GM19240 (cell line): ENCODE measurements around the gene CAPN8.
A peak's percentile ranks its signal among the peaks of the same experiment; 100 is the strongest.

Source experiments
- DNase-seq: peaks from one replicate; pipeline ENCODE4 v3.0.0; 2011; ENCODE audit warnings: low spot score; ENCODE audit not compliant: insufficient read length

CAPN8 gene

DNA sequence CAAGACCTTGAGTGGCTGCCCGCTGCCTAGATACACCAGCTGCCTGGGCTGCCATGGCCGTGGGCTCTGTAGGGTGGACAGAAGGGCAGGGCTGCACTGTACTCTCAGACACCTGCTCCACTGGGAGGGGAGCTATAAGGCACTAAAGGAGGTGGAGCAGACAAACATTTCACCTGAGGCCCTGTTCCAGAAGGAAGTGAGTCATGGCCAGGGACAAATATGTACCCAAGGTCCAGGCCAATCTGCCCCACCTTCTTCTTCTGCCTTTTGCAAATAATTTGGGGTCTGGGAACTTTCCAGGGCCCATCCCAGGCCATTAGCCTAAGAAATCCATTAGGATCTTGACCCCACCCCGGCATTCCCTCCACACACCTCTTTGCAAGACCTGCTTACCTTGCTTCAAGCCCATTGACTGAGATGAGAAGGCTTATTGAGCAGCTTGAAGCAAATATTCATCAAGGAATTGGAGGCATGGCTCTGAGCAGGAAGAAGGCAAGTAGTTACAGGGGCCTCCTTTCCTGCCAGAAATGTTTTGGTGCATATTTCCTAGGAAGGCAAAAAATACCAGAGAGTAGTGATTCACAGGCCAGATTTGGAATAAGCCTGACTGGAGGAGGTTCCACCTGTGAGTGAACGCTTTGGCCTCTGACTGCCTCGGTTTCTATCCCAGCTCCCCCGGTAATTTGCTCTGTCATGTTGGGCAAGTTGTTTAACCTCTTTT is at the start of gene CAPN8:
Gene CAPN8 (minus strand): TSS at position 110 of the 721 bp plus-strand sequence. CDS start 55 bp downstream, at position 55.
- DNase-seq: no peak

DNA sequence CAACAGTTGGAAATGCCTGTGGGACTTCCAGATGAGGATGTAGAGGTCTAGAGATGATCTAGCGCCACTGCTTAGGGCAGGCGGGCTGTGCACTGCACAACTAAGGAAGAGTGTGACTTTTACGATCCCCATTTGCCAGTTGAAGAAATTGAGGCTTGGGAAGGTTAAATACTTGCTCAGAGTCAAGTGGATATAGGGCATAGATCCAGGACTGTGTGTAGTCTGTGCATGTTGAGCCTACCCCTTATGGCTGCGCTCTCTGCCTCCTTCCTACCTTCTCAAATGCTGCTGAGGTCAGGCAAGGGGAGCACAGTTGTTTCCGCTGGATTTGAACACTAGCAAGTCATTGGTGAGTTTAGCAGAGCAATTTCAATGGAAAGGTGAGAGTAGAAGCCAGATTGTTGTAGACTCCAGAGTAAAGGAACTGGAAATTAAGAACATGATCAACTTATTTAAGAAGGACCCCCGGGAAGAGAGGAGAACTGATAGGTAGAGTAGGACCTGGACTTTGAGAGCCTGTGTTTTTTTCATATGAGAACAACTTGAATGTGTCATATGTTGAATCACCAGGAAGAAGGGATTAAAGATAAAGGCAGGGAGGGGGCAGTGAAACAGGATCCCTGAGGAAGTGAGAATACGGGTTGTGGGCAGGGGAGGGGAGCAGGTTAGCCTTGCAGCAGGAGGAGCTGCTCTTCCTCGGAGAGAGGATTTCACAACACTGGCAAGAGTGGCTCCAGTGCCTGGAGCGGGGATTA is 49.5 kb upstream of the CAPN8 start:
- DNase-seq: no peak

DNA sequence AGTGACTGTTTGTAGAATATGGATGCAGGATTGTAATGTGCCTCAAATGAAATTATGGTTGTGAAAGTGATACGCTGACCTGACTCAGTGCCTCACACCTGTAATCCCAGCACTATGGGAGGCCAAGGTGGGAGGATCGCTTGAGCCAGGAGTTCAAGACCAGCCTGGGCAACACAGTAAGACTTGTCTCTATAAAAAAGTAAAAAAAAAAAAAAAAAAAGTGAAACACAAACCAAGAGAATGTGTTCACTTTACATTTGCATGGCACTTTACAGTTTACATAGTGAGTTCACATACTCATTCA is 48.9 kb upstream of the CAPN8 start:
- no peak for DNase-seq

DNA sequence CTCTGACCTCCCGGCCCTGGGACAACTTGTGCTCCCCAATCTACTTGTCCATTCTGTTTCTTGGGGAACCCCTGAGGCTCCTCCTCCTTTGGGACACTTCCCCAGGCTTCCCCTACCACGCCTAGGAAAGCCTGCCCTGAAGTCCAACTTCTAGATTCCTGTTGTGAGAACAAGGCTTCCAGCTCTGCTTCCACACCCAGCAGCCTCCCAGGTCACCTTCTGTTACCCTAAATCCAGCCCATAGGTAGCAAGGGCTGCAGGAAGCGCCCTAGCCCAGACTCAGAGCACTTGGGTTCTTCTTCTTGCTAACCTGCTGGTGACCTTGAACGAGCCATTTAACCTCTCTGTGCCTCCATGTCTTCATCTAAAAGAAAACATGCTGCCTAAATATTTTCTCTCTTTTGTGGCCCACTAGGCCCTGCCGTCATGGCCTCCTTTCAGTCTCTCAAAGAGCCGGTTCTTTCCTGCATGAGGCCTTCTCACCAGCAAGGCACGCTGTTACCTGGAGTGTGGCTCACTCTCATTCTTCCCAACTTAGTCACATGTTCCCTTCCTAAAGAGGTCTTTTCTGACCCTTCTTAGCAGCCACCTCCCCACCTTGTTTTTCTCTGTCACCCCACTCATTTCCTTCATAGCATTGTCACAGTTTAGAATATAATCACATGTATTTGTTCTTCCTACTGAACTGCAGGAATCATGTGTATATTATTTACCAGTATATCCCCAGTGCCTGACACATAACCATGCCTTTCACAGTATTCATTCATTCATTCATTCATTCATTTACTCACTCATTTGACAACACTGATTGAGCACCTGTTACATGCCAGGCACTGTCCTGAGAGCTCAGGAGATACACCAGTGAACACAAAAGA is 48.3 kb upstream of the CAPN8 start:
- DNase-seq: no peak

DNA sequence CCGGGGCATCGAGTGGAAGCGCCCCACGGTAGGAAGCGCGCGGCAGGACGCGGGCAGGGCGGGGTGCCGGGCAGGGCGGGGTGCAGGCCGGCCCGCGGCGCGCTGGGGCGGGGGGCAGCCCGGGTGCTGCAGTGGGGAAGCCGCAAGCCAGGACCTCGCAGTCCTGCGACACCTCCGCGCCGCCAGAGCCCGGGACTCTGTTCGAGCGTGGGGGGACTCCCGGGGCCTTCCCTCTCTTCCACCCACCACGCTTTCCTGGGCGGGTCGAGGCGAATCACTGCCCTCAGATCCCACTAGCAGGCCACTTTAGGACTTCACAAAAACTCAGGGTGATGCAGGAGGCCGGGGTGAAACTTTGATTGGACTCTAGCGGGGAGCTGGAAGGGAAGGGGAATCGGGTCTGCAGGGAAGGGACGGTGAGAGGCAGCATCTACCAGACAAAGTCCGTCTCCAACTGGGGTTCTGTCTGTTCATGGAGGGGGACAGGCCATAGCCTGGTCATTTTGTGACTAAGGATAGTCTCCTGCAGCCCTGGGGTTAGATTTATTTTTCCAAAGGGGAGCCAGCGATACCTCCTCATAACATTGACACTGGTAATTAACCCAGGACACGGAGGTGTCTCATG is 47.5 kb upstream of the CAPN8 start:
- no peak for DNase-seq

DNA sequence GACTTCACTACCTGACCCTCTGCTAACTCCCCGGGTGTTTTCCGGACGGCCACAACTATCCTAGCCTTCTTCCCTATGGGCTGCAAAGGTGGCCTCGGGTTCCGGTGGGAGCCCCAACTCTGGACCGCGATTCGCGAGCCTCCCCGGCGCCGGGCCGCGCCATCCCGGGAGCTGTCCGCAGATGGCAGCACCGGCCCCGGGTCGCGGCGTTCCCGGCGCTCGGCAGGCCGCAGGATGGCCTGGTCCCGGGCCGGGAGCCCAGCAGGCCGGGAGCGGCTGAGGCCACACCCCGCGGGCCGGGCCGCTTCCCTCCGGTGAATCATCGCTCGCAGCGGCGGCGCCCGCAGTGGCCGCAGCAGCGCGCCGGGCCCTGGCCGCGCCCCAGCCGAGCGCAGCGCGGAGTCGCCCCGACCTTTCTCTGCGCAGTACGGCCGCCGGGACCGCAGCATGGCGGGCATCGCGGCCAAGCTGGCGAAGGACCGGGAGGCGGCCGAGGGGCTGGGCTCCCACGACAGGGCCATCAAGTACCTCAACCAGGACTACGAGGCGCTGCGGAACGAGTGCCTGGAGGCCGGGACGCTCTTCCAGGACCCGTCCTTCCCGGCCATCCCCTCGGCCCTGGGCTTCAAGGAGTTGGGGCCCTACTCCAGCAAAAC is 46.8 kb upstream of the CAPN8 start, which contains the start of gene CAPN2:
Gene CAPN2 (plus strand): TSS at position 346 of the 656 bp plus-strand sequence. CDS start 102 bp downstream, at position 448.
- peak; percentile 32 for DNase-seq

DNA sequence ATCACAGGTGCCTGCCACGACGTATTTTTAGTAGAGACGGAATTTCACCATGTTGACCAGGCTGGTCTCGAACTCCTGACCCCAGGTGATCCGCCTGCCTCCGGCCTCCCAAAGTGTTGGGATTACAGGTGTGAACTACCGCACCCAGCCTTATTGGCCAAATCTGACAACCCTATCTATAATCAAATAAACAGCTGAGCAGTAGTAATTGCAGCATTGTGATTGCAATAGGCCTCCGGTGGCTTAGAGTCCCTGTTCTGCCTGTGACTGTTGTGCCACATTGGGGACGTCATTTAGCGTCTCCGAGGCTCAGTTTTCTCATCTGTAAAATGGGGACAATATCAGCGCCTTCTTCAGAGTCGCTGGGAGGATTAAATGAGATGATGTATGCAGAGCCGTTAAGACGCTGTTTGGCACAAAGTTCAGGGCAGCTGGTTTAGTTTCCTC is 46.3 kb upstream of the CAPN8 start:
- DNase-seq: no peak

DNA sequence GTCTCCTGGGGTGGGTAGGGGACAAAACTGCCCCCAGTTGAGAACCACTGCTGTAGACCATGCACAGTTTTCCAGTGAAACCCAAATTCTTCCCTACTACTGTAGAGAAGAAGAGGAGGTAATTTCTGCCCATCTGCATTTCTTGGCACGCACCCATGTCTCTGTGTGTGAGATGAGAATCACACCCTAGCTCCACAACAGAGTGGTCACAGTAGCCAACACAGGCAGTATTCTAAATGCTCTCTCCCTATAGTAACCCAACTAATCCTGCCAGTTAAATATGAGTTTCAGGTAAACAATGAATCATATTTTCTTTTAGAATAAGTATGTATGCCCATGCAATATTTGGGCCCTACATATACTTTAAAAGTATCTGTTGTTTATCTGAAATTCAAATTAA is 45.7 kb upstream of the CAPN8 start:
- DNase-seq: no peak

DNA sequence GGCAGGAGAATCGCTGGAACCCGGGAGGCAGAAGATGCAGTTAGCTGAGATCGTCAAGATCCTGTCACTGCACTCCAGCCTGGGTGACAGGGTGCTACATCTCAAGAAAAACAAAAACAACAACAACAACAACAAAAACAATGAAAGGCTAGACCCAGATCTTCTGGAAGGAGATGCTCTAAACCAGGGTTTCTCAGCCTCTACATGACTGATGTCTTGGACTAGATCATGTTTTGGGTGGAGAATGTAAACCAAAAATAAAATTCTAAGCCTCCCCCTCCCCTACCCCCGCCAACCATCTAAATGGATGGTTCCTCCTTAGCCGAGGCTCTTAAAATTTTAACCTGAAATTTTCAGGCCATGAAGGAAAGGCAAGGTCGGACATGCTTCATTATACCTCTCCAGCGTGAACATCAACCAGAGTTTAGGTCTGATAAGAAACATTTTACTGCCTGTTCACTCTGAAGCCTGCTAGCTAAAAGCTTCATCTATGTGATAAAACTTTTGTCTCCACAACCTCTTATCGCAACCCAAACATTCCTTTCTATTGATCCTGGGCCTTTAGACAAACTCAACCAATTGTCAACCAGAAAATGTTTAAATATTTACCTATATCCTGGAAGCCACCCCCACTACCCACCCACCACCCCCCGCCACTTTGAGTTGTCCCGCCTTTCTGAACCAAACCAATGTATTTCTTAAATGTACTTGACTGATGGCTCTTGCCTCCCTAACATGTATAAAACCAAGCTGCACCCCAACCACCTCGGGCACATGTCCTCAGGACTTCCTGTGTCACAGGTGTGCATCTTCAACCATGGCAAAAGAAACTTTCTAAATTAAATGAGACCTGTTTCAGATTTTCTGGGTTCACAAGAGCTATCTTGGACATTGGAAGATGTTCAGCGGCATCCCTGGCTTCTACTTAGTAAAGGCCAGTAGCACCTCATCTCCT is 45.0 kb upstream of the CAPN8 start:
- DNase-seq: no peak

DNA sequence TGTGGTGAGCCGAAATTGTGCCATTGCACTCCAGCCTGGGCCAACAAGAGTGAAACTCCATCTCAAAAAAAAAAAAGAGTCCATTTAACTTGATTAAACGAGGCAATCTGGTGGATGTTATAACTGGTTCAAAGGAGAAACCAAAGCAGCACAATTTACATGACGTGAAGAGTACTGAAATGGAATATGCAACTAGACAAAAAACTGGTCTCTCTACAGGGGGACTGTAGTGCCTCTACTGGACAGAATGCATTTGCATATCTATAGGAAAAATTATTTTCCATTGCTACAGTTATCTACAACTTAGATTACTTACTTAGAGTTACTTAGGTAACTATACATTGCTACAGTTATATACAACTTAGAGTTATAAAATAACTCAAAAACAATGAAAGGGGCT is 44.1 kb upstream of the CAPN8 start:
- DNase-seq: no peak

DNA sequence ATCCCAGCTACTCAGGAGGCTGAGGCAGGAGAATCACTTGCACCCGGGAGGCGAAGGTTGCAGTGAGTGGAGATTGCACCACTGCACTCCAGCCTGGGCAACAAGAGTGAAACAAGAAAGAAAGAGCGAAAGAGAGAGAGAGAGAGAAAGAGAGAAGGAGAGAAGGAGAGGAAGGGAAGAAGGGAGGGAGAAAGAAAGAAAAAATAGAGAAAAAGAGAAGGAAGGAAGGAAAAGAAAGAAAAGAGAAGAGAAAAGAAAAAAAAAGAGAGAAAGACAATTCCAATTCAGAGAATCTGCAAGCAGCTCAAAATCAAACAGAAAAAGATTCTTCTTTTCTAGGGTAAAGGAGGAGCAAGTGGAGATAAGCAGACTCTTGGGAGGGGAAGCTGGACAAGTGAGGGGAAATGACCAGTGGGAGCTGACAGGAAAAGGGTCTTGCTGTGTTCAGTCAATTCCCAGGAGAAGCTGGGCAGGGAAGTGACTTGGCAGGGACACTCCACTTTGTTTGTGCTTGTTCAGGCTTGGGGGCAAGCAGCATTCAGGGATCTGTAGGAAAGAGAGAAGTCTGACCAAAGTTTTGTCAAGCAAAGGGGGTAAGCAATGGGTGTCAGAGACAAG is 43.3 kb upstream of the CAPN8 start:
- DNase-seq: no peak

DNA sequence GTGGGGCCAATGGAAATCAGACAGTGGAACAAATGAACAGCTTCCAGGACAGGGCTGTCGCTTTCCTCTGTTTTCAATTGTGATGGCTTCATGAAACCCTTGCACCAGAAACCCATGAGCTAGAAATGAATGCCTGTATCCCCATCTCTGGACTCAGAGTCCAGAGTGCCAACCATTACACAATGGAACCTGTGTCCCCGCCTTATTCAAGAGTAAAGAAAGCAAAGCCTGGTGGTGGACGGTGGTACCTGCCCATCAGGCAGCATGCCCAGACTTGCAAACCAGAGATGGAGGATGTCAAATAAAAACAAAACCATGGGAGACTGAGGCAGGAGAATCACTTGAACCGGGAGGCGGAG is 42.5 kb upstream of the CAPN8 start:
- DNase-seq: no peak

DNA sequence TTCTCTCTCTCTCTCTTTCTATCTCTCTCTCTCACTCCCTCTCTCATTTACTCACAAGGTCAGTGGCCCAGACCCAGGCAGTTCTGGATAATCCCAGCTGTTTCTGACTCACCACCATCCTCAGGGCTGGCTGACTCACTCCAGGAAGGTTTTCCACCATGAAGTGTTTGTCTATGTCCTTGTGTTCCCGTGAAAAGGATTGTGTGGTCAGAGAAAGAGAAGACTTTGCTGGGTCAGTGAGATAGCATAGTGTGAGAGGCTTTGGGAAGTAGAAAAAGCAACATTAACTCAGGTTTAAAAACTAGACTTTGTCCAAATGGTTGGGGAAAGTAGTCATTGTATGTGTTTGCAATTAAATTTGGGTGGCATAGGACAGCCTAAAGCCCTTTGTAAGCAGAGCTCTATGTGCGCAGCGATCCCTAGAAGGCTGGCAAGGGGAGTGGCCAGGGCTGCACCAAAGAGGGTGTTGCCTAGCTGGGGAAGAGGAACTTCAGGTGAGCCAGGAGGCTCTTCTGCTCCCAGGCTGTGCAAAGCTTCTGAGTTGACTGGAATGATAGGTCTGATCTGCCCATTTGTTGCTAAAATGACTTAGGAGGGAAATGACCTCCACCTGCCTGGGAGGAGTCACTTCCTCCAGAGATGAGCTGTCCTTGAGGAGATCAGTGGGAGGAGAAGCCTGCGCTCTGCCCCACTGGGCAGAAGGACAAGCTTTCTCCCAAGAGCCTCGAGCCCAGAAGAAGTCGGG is 41.9 kb upstream of the CAPN8 start:
- no peak for DNase-seq

DNA sequence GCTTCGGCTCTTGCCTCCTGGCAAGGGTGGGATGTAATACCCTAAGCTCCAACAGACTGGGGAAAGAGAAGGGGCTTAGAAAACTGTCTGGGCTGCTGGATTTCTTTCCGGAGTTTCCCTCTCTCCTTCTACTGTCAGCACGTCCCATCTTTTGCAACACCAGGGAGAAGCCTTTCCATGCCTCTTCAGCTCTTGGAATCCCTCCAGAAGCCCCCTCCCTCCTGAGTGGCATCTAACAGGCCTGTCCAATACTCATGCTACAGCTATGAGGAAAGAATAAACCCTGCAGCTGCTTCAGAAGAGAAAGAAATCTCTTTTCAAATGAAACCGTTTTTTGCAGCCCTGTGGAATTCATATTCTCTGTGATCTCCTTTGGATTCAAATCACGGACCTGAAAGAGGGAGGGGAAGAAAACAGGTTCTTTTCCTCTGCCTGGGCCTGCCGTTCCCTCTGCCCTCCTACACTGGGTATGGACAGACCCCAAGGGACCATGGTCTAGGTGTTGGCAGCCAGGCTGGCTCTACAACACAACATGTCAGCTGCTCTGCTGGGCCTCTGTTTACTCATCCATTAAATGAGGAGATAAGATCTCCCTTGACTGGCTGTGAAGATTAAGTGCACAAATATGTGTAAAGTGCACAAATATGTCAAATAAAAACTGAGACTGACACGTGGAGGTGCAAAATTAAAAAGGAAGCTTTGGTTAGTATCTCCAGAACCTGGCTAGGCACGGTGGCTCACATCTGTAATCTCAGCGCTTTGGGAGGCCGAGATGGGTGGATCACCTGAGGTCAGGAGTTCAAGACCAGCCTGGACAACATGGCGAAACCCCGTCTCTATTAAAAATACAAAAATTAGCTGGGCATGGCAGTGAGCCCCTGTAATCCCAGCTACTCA is 40.8 kb upstream of the CAPN8 start:
- DNase-seq: no peak

DNA sequence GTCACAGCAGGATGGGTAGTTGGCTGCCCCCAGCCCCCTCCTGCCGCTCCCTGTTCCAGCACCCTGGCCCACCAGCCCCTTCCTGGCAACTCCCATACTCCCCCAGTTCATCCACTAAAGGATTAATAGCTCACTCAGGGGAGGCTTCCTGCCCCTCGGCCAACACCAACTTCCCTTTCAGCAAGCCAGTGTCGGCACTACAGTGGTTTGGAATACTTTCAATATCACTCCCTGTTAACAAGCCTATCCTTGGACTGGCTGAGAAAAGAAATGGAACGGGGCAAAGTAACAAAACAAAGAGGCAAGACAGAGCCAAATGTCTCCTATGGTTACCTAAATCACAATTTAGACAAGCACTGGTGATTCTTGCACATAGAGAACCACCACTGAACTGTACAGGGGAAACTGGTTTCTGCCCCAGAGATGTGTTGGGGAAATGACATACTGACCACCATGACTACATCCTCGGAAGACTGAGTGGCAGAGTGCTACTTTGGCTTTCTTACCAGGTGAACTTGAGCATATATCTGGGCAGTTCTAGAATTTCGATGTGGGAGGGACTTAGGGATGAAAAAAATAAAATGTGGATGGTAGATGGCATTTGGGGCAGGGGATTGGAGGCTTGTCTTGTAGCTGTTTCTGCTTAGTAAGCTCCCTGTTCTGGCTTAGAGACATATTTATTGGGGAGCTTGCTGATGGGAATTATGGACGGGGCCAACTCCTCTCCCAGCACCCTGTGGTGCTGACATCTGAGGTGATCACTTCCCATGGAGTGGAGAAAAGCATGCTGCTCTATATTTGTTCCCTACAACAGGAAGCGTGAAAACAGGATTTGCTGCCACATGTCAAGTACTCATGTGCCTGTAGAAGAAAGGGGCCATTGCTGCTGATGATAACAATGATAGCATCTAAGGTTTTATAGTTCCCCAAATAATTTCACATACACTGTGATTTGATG is 39.7 kb upstream of the CAPN8 start:
- DNase-seq: no peak

DNA sequence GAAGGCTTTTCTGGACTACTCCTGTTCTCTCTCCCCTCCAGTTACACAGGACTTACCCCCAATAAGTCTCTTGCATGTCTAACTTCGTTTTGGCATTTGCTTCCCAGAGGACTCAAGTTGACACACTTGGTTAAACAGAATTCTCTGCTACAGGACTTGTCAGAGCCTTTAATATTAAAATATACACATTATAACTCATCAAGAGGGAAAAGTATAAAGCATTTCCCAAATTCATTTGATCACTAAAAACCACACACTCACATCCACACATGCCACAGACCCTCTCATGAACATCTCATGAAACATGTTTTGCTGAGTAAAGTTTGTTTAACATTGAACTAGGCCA is 38.1 kb upstream of the CAPN8 start:
- no peak for DNase-seq
